HepG2 (cell line): Measurements from ENCODE around the gene MTSS2. TPM values are rescaled to one million over a fixed set of nuclear protein-coding genes. Genes with fewer than 3 reads are reported as not detected.

ENCODE experiments used
- AGO2 ChIP-seq: fragments of 200-400 bp; formaldehyde crosslinking; optimal IDR thresholded peaks from 2 replicates; pipeline ENCODE3; 2017; ENCODE audit warnings: mild to moderate bottlenecking, low read depth, low read length, moderate library complexity
- HNRNPL ChIP-seq: fragments of 200-400 bp; formaldehyde crosslinking; IDR thresholded peaks from 2 replicates; pipeline ENCODE4 v1.6.1; 2017; ENCODE audit warnings: mild to moderate bottlenecking, low read depth, low read length
- MEIS2 ChIP-seq: sonication (generic); formaldehyde crosslinking; IDR thresholded peaks from 2 replicates; pipeline ENCODE4 v1.9.0; 2021; ENCODE audit warnings: mild to moderate bottlenecking, missing genetic modification reagents
- POLR2G ChIP-seq: fragments of 200-400 bp; formaldehyde crosslinking; IDR thresholded peaks from 2 replicates; pipeline ENCODE4 v1.6.1; 2018; ENCODE audit warnings: mild to moderate bottlenecking, low read depth, low read length, moderate library complexity
- RBFOX2 ChIP-seq: fragments of 200-400 bp; formaldehyde crosslinking; IDR thresholded peaks from 2 replicates; pipeline ENCODE4 v1.6.1; 2017; ENCODE audit warnings: low read depth, mild to moderate bottlenecking, low read length
- RBM22 ChIP-seq: fragments of 200-400 bp; formaldehyde crosslinking; optimal IDR thresholded peaks from 2 replicates; pipeline ENCODE3; 2017; ENCODE audit warnings: mild to moderate bottlenecking, low read length, moderate library complexity
- ZBTB20 ChIP-seq: sonication (generic); formaldehyde crosslinking; IDR thresholded peaks from 2 replicates; pipeline ENCODE4 v1.8.1; 2023; ENCODE audit warnings: missing genetic modification reagents, low read depth, mild to moderate bottlenecking, borderline replicate concordance
- ZFY ChIP-seq: sonication (generic); formaldehyde crosslinking; IDR thresholded peaks from 2 replicates; pipeline ENCODE4 v1.4.0; 2020; ENCODE audit warnings: missing genetic modification reagents
- polyA plus RNA-seq, 8 experiments: library from polyadenylated mRNA; depleted of rRNA in 3 of 8; stranded (reverse) in 7 of 8; unstranded in 1 of 8; fragments of >200 nt; fragmentation: Illumina TruSeq in 4 of 8; extraction: Trizol in 4 of 8; gene quantifications; 2 replicates each; pipeline versions ENCODE4 v1.2.1 to v1.2.3, GENCODE V29; 2011 to 2016; ENCODE audit warnings: low read depth in 4 of 8, missing spikeins in 1 of 8, mixed read lengths in 1 of 8; ENCODE audit not compliant: insufficient read depth in 1 of 8
- total RNA-seq, 5 experiments: library from RNA; depleted of rRNA; stranded (reverse); fragments of >200 nt; fragmentation: Illumina TruSeq; extraction: Trizol; gene quantifications; 2 replicates each; pipeline ENCODE4 v1.2.3, GENCODE V29; 2016; ENCODE audit warnings: low read depth in 1 of 5
- TF ChIP-seq, protein P1 (sequence below): sonication (generic); formaldehyde crosslinking; IDR thresholded peaks from 2 replicates; pipeline ENCODE4 v1.5.0; 2020; ENCODE audit warnings: missing genetic modification reagents, mild to moderate bottlenecking, borderline replicate concordance
- TF ChIP-seq, protein P2 (sequence below): sonication (generic); formaldehyde crosslinking; IDR thresholded peaks from 2 replicates; pipeline ENCODE4 v1.8.1; 2022; ENCODE audit warnings: mild to moderate bottlenecking, missing genetic modification reagents
- TF ChIP-seq, protein P3 (sequence below): sonication (generic); formaldehyde crosslinking; IDR thresholded peaks from 2 replicates; pipeline ENCODE4 v1.4.0; 2020; ENCODE audit warnings: mild to moderate bottlenecking, missing genetic modification reagents
- TF ChIP-seq, protein P4 (sequence below): sonication (generic); formaldehyde crosslinking; IDR thresholded peaks from 2 replicates; pipeline ENCODE4 v1.8.1; 2023; ENCODE audit warnings: mild to moderate bottlenecking, missing genetic modification reagents
- TF ChIP-seq, protein P5 (sequence below): sonication (generic); formaldehyde crosslinking; IDR thresholded peaks from 2 replicates; pipeline ENCODE4 v1.5.0; 2020; ENCODE audit warnings: mild to moderate bottlenecking, missing genetic modification reagents, borderline replicate concordance

Gene MTSS2
- total and polyA plus RNA-seq, 2 of the 13 experiments (the other 11 are each of a cell fraction or from before 2014, with no cell fraction given) = 132 to 242 TPM

DNA sequence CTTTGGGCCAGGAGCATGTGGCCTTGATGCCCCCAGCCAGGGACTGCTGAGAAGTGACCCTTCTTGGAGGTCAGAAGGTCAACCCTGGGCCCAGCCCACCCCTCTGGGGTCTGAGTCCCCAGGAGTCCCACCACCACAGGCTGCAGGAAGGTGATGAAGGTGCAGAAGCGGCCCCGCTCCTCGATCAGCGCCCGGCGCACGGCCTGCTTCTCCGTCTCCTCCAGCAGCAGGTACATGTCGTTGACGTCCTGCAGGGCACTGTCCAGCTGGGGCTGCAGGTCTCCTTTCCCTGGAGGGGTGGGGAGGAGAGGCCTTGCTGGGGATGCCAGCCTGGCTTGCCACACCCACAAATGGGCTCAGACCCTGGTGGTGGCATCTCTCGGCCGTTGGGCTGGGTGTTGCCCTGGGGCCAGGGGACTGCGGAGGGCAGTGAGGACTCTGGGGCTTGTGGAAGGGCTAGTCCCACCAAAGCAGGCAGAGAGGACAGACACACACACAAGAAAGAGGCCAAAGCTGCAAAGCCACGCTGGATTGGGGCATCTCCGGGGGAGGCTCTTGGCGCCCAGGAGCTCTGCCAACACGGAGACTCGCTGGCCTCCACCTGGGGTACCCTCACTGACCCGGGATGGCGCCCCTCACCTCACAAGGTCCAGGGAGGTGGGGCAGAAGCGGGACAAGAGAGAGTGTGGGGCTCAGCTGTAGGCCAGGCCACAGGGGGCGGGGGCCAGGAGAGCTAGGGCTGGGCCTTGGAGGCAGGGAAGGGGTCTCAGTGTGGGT, 7.5 kb downstream of the MTSS2 start (continued):
- TF ChIP-seq, protein P1, sequence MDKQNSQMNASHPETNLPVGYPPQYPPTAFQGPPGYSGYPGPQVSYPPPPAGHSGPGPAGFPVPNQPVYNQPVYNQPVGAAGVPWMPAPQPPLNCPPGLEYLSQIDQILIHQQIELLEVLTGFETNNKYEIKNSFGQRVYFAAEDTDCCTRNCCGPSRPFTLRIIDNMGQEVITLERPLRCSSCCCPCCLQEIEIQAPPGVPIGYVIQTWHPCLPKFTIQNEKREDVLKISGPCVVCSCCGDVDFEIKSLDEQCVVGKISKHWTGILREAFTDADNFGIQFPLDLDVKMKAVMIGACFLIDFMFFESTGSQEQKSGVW (CRISPR knock-in tag) = 0 out of 2 replicates have a peak, but pooled peaks have one; percentile 52
- TF ChIP-seq, protein P2, sequence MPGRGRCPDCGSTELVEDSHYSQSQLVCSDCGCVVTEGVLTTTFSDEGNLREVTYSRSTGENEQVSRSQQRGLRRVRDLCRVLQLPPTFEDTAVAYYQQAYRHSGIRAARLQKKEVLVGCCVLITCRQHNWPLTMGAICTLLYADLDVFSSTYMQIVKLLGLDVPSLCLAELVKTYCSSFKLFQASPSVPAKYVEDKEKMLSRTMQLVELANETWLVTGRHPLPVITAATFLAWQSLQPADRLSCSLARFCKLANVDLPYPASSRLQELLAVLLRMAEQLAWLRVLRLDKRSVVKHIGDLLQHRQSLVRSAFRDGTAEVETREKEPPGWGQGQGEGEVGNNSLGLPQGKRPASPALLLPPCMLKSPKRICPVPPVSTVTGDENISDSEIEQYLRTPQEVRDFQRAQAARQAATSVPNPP (CRISPR knock-in tag) = peak; percentile 44; the same call in 1 of the 2 replicates
- TF ChIP-seq RBM22 (peak; percentile 79), ZBTB20 (CRISPR knock-in tag) (no peak), MEIS2 (CRISPR knock-in tag) (0 out of 2 replicates have a peak, but pooled peaks have one; percentile 40), POLR2G (peak; percentile 41; the same call in 1 of the 2 replicates), RBFOX2 (peak; percentile 76), ZFY (0 out of 2 replicates have a peak, but pooled peaks have one; percentile 32), AGO2 (peak; percentile 88), HNRNPL (peak; percentile 85; the same call in 1 of the 2 replicates)
- TF ChIP-seq, protein P3, sequence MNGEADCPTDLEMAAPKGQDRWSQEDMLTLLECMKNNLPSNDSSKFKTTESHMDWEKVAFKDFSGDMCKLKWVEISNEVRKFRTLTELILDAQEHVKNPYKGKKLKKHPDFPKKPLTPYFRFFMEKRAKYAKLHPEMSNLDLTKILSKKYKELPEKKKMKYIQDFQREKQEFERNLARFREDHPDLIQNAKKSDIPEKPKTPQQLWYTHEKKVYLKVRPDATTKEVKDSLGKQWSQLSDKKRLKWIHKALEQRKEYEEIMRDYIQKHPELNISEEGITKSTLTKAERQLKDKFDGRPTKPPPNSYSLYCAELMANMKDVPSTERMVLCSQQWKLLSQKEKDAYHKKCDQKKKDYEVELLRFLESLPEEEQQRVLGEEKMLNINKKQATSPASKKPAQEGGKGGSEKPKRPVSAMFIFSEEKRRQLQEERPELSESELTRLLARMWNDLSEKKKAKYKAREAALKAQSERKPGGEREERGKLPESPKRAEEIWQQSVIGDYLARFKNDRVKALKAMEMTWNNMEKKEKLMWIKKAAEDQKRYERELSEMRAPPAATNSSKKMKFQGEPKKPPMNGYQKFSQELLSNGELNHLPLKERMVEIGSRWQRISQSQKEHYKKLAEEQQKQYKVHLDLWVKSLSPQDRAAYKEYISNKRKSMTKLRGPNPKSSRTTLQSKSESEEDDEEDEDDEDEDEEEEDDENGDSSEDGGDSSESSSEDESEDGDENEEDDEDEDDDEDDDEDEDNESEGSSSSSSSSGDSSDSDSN (CRISPR knock-in tag) = no peak
- TF ChIP-seq, protein P4, sequence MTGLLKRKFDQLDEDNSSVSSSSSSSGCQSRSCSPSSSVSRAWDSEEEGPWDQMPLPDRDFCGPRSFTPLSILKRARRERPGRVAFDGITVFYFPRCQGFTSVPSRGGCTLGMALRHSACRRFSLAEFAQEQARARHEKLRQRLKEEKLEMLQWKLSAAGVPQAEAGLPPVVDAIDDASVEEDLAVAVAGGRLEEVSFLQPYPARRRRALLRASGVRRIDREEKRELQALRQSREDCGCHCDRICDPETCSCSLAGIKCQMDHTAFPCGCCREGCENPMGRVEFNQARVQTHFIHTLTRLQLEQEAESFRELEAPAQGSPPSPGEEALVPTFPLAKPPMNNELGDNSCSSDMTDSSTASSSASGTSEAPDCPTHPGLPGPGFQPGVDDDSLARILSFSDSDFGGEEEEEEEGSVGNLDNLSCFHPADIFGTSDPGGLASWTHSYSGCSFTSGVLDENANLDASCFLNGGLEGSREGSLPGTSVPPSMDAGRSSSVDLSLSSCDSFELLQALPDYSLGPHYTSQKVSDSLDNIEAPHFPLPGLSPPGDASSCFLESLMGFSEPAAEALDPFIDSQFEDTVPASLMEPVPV = no peak
- TF ChIP-seq, protein P5, sequence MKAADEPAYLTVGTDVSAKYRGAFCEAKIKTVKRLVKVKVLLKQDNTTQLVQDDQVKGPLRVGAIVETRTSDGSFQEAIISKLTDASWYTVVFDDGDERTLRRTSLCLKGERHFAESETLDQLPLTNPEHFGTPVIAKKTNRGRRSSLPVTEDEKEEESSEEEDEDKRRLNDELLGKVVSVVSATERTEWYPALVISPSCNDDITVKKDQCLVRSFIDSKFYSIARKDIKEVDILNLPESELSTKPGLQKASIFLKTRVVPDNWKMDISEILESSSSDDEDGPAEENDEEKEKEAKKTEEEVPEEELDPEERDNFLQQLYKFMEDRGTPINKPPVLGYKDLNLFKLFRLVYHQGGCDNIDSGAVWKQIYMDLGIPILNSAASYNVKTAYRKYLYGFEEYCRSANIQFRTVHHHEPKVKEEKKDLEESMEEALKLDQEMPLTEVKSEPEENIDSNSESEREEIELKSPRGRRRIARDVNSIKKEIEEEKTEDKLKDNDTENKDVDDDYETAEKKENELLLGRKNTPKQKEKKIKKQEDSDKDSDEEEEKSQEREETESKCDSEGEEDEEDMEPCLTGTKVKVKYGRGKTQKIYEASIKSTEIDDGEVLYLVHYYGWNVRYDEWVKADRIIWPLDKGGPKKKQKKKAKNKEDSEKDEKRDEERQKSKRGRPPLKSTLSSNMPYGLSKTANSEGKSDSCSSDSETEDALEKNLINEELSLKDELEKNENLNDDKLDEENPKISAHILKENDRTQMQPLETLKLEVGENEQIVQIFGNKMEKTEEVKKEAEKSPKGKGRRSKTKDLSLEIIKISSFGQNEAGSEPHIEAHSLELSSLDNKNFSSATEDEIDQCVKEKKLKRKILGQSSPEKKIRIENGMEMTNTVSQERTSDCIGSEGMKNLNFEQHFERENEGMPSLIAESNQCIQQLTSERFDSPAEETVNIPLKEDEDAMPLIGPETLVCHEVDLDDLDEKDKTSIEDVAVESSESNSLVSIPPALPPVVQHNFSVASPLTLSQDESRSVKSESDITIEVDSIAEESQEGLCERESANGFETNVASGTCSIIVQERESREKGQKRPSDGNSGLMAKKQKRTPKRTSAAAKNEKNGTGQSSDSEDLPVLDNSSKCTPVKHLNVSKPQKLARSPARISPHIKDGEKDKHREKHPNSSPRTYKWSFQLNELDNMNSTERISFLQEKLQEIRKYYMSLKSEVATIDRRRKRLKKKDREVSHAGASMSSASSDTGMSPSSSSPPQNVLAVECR (CRISPR knock-in tag) = 0 out of 2 replicates have a peak, but pooled peaks have one; percentile 8
